Measurements from ENCODE around the gene SEC31A.
"Not testable (repeated sequence)": the region's sequence is repeated elsewhere in the genome, so short reads cannot be mapped to it uniquely, and the experiment has no call there.

Gene SEC31A

DNA sequence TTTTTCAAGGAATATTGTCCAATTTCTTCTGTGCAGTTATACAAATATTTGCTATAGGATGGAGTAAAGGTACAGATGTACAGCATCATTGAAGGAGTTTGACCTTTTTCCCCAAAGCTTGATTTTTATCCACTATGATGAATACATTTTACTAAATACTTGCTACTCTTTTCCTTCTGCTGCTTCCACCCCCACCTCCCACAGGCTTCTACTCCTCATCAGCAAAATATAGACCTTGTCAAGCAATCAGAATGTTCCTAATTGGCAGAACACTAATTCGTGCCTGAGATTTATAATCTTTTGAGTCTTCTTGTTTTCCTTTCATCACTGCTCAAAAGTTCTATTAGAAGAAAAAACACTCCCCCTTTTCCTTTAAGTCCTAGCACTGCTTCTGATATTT is 5.8 kb upstream of the SEC31A start:
- DNase-seq (ENCODE audit: low spot score) = no peak

DNA sequence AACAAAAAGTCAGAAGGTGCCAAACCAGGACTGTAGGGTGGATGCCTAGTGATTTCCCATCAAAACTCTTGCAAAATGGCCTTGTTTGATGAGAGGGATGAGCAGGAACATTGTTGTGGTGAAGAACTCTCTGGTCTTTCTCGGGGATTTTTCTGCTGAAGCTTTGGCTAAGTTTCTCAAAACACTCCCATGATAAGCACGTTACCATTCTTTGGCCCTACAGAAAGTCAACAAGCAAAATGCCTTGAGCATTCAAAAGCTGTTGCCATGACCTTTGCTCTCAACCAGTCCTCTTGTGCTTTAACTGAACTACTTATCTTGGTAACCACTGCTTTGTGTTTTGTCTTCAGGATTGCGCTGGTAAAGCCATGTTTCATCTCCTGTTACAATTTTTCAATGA is 3.0 kb upstream of the SEC31A start:
- no peak for DNase-seq (ENCODE audit: low spot score)

DNA sequence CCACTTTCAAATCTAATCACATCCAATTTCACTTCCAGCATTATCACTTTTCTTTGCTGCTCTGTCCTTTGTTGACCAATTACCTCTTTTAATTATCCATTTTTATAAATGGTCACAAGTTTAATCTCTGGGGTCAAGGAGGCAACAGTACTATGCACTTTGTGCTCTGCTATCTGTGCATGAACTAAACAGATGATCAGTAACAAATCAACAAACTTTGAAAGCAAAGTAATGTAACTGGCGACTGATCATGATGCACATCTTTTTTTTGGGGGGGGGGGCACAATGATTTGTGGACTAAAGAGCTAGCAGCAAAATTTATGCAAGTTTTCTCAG is 1.5 kb upstream of the SEC31A start:
- no peak for DNase-seq (ENCODE audit: low spot score)

DNA sequence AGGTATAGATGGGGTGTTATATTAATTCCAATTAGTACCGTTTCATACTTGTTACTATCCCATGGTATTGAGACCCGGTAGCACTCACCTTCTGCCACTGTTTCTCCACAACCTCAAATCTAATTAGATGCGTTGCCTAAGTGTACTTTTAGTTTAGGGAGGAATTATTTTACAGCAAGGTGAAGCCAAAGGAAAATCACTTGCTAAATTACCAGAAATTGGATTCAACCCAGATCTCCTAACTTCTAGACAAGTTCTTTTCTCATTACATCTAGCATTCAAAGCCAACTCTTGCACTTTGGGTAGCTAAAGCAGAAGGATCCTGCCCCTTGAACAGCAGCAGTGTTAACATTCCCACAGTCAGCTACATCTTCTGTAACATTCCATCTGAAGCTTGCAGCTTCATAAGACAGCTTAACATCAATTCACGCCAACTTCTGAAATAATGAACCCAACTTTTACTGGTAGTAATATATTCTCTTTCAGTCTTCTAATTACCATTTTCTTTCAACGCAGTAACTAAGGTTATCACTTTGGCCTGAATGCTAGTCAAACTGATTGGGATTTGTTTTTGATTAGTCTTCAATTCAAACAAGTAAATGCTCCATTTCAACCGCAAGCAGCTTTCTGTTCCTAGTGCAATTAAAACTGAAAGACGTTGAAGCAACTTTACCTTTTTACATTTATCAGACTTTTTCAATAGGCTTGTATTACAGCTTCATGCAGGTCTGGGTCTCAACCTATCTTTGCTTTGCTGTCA is 934 bp upstream of the SEC31A start:
- DNase-seq (ENCODE audit: low spot score) = no peak

DNA sequence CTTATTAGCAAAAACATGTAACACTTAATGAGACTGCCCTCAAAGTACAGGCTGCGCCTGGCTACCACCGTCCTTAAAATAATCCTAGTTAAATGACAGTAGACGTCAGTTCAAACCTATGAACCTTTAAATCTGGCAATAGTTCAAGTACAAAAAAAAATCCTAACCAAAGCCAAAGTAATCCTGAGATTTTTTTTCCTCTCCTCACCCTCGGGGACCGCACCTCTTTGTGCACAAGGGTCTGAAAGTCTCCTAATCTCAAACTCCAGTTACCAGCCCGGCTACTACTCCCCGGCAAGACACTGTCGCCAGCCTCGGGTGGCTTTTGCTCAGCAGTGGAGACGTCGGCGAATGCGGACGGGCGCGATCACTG is 439 bp downstream of the SEC31A start:
- DNase-seq (ENCODE audit: low spot score) = no peak

DNA sequence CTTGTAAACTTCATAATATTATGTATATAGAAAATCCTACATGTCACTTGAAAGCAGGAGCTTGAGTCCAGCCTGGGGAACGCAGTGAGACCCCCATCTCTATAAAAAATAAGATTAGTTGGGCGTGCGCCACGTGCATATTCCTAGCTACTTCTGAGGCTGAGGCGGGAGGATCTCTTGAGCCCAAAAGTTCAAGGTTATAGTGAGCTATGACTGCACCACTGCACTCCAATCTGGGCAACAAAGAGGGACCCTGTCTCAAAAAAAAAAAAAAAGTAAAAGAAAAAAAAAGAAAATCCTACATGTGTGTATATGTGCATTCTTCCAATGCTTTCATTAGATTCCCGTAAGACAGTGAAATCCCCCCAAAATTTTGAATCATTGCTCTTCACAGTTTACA is 1.7 kb downstream of the SEC31A start:
- DNase-seq (ENCODE audit: low spot score) = no peak

DNA sequence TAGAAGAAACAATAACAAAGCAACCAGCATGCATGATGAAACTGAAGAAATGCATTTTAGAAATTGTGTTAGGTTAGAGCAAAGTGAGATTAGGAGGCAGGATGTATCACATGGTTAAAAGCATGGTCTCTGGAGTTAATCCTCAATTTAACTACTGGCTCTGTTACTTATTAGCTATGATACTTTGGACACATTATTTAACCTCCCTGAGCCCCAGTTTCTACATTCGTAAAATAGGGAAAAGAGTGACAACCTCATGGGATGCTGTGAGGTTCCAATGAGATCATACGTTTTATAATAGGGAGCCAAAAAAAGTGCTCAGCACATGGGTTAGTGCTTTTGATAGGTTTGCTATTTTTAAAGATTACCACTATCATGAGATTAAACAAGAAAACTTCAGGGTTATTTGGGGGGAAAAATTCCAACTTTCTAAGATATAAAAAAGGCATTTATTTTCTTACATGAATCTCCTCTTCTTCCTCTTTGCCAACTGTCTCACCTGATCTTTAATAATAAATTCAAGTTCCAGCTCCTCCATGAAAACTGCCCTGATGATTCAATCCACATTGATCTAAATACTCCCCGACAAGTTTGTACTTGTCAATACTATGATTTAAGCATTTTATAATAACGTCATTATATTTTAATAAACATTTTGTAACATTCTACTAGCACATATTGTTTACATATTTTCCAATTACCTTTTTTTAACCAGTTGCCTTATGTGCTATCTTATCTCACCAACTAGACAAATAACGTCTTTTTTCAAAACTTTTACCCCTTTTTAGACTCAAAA is 4.6 kb downstream of the SEC31A start:
- no peak for DNase-seq (ENCODE audit: low spot score)

DNA sequence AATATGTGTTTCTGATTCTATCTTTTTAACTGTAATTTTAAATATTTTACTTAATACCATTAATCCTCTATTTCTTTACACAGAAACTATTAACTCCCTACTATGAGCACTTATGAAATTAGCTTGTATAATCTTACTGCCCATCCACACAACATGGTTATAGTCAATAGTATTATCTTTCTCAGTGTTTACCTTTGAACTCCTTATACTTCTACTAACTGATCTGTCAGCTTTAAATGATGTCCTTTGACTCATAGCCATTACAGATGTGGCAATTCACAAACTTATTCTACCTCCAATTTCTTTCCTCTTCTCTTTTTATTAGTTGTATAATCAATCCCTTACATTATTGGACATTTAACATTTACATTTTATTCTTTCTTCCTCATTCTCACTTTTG is 5.5 kb downstream of the SEC31A start:
- DNase-seq (ENCODE audit: low spot score) = no peak

DNA sequence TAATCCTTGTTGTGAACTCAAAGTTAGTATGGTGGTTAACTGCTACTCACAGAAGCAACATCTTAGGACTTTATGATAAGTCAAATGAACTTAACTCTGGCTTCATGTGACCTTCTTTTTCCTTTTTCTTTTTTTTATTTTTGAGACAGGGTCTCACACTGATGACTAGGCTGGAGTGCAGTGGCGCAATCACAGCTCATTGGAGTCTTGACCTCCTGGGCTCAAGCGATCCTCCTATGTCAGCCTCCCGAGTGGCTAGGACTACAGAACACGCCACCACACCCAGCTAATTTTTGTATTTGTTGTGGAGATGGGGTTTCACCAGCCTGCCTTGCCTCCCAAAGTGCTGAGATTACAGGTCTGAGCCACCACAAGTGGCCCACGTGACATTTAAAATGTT is 22.4 kb downstream of the SEC31A start:
- DNase-seq (ENCODE audit: low spot score) = no peak

DNA sequence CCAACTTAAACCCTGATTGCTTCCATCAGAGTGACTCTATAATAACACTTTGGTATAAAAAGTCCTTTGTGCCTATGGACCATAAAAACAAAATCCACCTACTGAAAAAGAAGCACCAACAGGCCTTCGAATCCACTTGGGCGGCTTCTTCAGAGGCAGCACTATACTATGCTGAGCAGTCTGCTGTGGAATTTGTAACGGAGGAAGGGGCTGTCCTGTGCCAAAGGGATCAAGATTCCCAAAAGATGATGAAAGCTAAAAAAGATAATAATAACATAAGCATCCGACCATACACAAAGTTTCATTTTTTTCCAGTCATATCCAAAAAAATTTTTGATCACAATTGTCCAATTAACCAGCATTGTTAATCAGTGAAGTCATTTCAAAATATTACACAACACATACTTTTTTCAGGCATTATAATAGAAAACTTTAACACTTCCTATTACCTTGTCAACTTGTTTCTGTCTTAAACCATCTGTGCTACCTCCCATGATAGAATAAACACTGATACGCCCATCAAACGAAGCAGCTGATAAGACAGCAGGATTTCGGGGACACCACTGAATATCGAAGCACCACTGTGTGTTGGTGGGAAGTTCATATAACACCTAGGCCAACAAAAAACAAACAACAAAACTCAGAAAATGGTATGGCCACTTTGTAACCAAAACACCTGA is 24.1 kb downstream of the SEC31A start:
- no peak for DNase-seq (ENCODE audit: low spot score)

DNA sequence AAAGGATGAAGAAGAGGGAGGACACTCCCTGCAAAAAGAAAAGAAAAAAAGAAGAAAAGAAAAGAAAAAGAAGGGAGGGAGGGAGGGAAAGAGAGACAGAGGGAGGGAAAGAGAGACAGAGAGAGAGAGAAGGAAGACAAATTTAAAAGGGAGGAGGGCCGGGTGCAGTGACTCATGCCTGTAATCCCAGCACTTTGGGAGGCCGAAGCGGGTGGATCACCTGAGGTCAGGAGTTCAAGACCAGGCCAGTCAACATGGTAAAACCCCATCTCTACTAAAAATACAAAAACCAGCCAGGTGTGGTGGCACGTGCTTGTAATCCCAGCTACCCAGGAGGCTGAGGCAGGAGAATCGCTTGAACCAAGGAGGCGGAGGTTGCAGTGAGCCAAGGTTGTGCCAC is 24.9 kb downstream of the SEC31A start:
- not testable (repeated sequence) for DNase-seq (ENCODE audit: low spot score)

DNA sequence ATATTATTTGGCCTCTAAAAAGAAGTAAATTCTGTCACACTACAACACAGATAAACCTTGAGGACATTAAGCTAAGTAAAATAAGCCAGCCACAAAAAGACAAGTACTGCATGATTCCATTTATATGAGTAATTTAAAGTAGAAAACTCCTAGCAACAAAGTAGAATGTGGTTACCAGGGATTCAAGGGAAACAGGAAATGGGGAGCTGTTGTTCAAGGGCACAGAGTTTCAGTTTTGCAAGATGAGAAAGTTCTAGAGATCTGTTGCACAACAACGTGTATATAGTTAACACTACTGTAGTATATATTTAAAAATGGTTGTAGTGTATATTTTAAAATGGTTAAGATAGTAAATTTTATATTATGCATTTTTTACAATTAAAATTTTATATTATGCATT is 25.4 kb downstream of the SEC31A start:
- no peak for DNase-seq (ENCODE audit: low spot score)

DNA sequence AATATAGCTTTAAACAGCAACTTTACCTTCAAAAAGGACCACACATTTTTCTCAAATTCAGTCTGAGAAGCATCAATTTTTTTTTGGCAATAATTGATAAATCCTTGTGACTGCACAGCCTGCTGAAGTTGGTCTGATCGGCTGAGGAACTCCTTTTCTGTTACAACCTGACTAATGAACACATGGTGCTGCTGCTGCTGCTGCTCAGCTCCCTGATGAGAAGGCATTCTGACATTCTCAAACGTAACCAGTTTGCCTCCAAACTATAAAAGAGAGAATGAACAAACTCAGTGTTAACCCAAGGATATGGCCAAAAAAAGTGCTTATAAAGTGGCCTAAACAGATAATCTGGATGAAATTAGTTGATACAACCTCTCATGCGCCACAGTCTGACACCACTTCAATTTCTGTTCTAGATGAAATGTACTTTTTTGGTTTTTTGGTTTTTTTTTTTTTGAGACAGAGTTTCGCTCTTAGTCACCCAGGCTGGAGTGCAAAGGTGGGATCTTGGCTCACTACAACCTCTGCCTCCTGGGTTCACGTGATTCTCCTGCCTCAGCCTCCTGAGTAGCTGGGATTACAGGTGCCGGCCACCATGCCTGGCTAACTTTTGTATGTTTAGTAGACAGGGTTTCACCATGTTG is 26.5 kb downstream of the SEC31A start:
- no peak for DNase-seq (ENCODE audit: low spot score)

DNA sequence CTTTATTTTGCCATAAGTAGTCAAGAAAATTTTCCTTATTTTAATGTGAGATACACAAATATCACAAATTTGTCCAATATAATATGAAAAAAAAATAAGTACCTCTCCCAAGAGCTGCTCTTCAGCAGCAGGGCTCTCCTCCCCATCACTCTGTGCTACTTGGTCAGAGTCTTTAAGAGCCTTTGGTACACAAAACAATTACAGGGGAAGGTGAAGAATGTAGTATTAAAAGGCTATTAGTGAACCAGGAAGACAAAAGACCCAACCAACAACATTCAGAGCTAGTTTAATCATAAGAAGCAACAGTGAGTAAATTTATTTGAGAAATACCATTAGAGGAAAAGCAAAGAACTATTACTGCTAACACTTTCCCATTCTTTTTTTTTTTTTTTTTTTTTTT is 29.4 kb downstream of the SEC31A start:
- no peak for DNase-seq (ENCODE audit: low spot score)

DNA sequence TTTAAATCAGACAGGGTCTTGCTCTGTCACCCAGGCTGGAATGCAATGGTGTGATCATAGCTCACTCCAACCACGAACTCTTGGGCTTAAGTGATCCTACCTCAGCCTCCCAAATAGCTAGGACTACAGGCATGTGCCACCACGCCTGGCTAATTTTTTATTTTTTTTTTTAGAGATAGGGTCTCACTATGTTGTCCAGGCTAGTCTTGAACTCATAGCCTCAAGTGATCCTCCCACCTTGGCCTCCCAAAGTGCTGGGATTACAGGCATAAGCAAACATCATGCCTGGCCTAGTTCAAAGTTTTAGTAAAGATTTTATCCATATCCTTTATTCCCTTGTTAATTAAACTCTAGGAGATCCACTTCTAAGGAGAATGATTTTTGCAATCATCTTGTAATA is 30.5 kb downstream of the SEC31A start:
- not testable (repeated sequence) for DNase-seq (ENCODE audit: low spot score)

DNA sequence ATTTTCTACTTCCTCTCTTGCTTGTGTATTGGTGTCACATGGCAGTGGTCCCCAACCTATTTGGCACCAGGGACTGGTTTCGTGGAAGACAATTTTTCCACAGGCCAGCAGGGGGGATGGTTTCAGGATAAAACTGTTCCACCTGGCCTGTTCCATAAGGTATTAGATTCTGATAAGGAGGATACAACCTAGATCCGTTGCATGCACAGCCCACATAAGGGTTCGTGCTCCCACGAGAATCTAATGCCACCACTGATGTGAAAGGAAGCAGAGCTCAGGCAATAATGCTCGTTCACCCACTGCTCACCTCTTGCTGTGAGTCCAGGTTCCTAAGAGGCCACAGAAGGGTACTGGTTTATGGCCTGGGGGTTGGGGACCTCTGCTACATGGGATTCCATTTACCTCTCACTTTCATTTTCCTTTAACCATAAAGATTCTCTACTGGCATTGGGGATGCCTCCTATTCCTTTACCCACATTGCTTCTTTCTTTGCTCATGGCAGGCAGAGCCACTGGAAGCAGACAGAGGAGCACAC is 38.1 kb downstream of the SEC31A start:
- DNase-seq (ENCODE audit: low spot score) = no peak

DNA sequence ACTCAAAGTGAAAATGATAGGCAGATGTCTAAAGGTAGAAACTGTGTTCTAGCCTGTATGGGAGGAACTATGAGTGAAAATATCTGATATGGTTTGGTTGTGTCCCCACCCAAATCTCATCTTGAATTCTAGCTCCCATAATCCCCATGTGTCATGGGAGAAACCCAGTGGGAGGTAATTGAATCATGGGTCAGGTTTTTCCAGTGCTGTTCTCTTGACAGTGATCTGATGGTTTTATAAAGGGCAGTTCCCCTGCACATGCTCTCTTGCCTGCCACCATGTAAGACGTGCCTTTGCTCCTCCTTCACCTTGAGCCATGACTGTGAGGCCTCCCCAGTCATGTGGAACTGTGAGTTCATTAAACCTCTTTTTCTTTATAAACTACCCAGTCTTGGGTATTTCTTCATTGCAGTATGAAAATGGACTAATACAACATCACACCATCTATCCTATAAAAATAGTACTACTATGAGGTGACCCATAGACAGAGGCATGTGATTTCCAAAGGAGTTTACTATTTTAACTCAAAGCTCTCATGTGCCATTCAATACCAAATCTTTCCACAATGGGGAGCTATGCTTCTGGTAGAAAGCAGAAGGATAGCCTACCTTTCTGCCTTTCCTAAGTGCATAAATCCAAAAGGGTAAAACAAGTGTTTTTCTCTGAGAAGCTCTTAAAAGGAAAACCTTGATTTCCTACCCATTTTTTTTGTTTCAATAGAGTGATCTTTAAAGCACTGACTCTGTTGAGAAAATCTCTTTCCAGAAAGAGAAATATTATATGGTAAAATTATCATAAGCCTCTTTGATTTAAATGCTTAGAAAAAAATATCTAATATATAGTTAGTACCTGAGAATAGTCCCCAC is 38.8 kb downstream of the SEC31A start:
- no peak for DNase-seq (ENCODE audit: low spot score)

DNA sequence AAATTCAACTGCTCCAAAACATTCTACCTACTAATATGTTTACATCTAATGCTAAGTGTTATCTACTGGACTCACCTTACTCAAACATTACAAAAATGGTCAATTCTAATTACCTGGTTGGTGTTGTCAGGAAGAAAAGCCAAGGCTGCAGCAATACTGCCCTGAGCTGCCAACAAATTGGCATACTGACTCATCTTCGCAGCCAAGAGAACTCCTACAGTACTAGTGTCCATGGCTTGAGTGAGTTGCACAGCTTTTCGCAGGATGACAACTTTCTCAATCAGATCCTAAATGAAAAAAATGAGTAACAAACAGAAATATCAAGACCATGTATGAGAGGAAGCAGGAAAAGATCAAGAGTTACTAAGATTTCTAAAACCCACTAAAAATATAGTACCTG is 39.6 kb downstream of the SEC31A start:
- no peak for DNase-seq (ENCODE audit: low spot score)

DNA sequence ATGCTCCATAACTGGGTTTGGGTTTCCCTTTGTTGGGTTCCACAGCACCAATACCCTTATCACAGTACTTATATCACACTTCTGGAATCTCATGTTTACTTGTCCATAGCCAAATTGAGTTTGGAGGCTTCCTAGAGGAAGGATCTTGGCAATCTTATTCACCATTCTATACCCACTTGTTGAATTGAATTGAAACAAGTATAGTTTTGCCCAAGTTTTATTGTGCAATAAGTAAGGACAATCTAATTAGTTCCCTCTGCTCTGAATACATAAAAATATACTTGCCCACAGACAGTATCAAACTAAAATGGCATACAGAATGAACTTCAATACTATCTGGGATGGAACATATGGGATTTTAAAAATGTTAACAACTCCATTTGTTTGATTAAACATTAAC is 40.3 kb downstream of the SEC31A start:
- no peak for DNase-seq (ENCODE audit: low spot score)

DNA sequence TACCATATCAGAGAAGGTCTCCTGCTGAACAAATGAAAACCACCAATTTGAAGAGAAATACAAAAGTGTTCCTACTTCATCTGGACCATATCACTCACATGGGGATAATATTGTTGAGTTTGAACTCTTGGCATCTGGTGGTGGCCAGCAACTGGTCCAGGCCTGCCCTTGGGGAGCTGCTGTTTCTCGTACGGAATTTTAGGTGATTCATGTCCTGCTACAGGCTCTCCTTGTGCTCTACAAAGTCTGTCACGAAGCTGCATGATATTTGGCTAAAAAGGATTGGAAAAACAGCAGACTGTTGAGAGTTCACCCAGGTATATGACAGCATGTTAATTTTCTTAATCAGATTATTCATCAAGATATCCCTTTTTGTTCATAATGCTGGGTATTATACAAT is 42.2 kb downstream of the SEC31A start:
- DNase-seq (ENCODE audit: low spot score) = no peak

DNA sequence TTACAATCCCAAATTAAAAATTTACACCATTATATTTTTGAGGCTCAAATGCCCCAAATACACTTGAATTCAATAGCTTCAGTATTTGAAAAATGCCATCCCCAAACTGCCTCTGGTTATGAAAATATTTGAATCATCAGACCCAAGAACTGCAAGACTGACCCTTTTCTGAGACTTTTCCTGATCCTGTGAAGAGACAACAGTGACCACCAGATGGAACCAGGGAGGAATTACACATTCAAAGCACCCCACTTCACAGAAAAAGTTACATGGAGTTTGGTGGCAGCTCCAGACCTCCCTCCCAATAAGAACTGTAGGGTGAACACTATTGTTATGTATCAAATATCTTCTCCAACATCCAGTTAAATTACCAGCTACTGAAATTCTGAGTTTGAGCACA is 48.4 kb downstream of the SEC31A start:
- no peak for DNase-seq (ENCODE audit: low spot score)

DNA sequence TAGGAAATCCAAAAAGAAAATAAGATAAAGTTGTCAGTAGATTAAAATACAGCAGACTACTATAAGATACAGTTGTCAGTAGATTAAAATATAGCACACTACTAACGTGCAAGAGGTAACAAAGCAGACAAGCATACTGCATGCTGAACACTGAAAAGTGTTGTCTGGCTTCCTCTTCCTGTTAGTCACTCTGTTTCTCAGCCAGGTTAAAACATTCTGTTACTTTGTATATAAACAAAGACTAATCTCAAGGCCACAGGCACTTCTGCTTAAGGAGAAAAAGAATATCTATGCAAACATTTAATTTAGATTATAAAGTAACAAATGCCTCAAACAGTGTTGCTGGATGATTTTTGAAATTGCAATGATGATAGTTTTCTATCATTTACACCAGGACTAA is 51.3 kb downstream of the SEC31A start:
- DNase-seq (ENCODE audit: low spot score) = no peak
